ENCODE measurements around the gene ZNF469. TPM values are rescaled to one million over a fixed set of nuclear protein-coding genes. Genes with fewer than 3 reads are reported as not detected.
A peak's percentile ranks its signal among the peaks of the same experiment; 100 is the strongest.

Gene ZNF469
- total and polyA plus RNA-seq, 9 of the 15 experiments (the other 6 are each of a cell fraction or from before 2014, with no cell fraction given) = 0.01 to 0.04 TPM; not detected in 7

- no peak overlapping the region for H3K27ac ChIP-seq (ENCODE audit: extremely low read depth, low read depth, low read length)
- H3K4me1 ChIP-seq (replicated peaks in 1 of 2; ENCODE audit: control insufficient read depth in 2 of 2, insufficient read depth in 2 of 2, low read length in 2 of 2) = peaks cover 3 to 72% of the 10 kb centered on the region in 2 experiments; a peak in 3 of 5 replicates
- H3K79me2 ChIP-seq (ENCODE audit: control insufficient read depth, insufficient read depth, low read length) = no peaks in the 10 kb centered on the region
- peaks cover 8% of the 10 kb centered on the region for H4K20me1 ChIP-seq (replicated peaks; ENCODE audit: control insufficient read depth, insufficient read depth, low read length)
- no peaks in the 10 kb centered on the region for H3K9me3 ChIP-seq (replicated peaks; ENCODE audit: control insufficient read depth, insufficient read depth, low read depth, low read length)
- in situ Hi-C loops (cut with MboI) = no loop called here
- no peak for ATAC-seq
- H3K36me3 ChIP-seq (ENCODE audit: control insufficient read depth, insufficient read depth, low read length) = no peaks in the 10 kb centered on the region
- FAIRE-seq = no peak
- 0 out of 4 replicates have a peak overlapping the region, but pooled peaks of 1 of the 2 experiments have one; percentile 33 for H3K9ac ChIP-seq (ENCODE audit: insufficient read depth in 1 of 2, low read depth in 2 of 2, low read length in 2 of 2)
- POLR2A ChIA-PET = no interaction called here
- H2AFZ ChIP-seq (ENCODE audit: low read depth, low read length) = no peak overlapping the region
- H3K9me1 ChIP-seq (ENCODE audit: control insufficient read depth, insufficient read depth, low read length) = no peaks in the 10 kb centered on the region
- intact Hi-C loops (cut with micrococcal nuclease) = no loop called here
- CTCF ChIA-PET (ENCODE audit: low intra/inter-chr PET ratio) = no interaction called here
- no peak overlapping the region for H3K4me2 ChIP-seq (ENCODE audit: insufficient read depth, low read length)
- BruUV-seq (replicated peaks) = no TSS peak
- DNase-seq (ENCODE audit: extremely low read depth in 1 of 4, low spot score in 3 of 4) = no peak
- peaks cover 0 to 36% of the 10 kb centered on the region in 2 experiments; a peak in 2 of 5 replicates for H3K27me3 ChIP-seq (ENCODE audit: control insufficient read depth in 2 of 2, insufficient read depth in 2 of 2, low read length in 2 of 2)
- H3K4me3 ChIP-seq = no peak overlapping the region
- WGBS (ENCODE audit: insufficient coverage, low coverage, missing lambda C conversion rate) = 17% methylated on average over 12 of the region's 18 CpGs
- peak in 1 of 2 experiments; percentile 71; a peak in 2 of 4 replicates for TF ChIP-seq TRIM24 (IDR thresholded peaks at IDR 0.05)
- no peak for TF ChIP-seq BRF2 (IDR thresholded peaks at IDR 0.05; ENCODE audit: borderline replicate concordance, insufficient read depth, insufficient read length)
- no peak for TF ChIP-seq CHCHD3 (CRISPR knock-in tag; IDR thresholded peaks at IDR 0.05)
- TF ChIP-seq NR3C1 (CRISPR knock-in tag; IDR thresholded peaks at IDR 0.05) = no peak
- TF ChIP-seq SMAD4 (CRISPR knock-in tag; conservative IDR thresholded peaks at IDR 0.05) = 0 out of 2 replicates have a peak, but pooled peaks have one; percentile 28
- no peak for TF ChIP-seq XRCC3 (IDR thresholded peaks at IDR 0.05)
- peak; percentile 99 for TF ChIP-seq PTBP1 (IDR thresholded peaks at IDR 0.05; ENCODE audit: low read depth, low read length)
- no peak for TF ChIP-seq GABPB1 (CRISPR knock-in tag; IDR thresholded peaks at IDR 0.05)
- peak; percentile 100 for TF ChIP-seq ZFP36 (IDR thresholded peaks at IDR 0.05; ENCODE audit: low read depth, low read length, partially characterized antibody)
- peak; percentile 100 for TF ChIP-seq BRD9 (IDR thresholded peaks at IDR 0.05; ENCODE audit: low read depth, partially characterized antibody)
- peak; percentile 93 for TF ChIP-seq RBM25 (IDR thresholded peaks at IDR 0.05; ENCODE audit: low read depth, low read length, severe bottlenecking)
- no peak for TF ChIP-seq DNMT1 (IDR thresholded peaks at IDR 0.05)
- TF ChIP-seq NFE2 (IDR thresholded peaks at IDR 0.05; ENCODE audit: low read depth) = peak; percentile 32; the same call in 1 of the 2 replicates
- TF ChIP-seq MTA1 (IDR thresholded peaks at IDR 0.05; ENCODE audit: borderline replicate concordance) = peak; percentile 68; the same call in 1 of the 2 replicates
- TF ChIP-seq PRPF4 (IDR thresholded peaks at IDR 0.05; ENCODE audit: insufficient read depth, low read depth, low read length, poor library complexity, severe bottlenecking) = no peak
- no peak for TF ChIP-seq ZBED1 (IDR thresholded peaks at IDR 0.05)
- no peak for TF ChIP-seq NR2C1 (IDR thresholded peaks at IDR 0.05)
- no peak for TF ChIP-seq NR2C1 (tag; IDR thresholded peaks at IDR 0.05)
- no peak for TF ChIP-seq ZNF280B (CRISPR knock-in tag; IDR thresholded peaks at IDR 0.05)
- TF ChIP-seq SMARCA4 (IDR thresholded peaks at IDR 0.05) = no peak
- TF ChIP-seq ESRRA (IDR thresholded peaks at IDR 0.05; ENCODE audit: borderline replicate concordance, low read depth) = peak; percentile 92
- TF ChIP-seq PCBP2 (IDR thresholded peaks at IDR 0.05; ENCODE audit: low read depth, low read length, poor library complexity, severe bottlenecking) = no peak
- TF ChIP-seq RCOR1 (IDR thresholded peaks at IDR 0.05; ENCODE audit: borderline replicate concordance in 1 of 2, low read depth in 2 of 2, low read length in 2 of 2) = peak in 1 of 2 experiments; percentile 90; a peak in 2 of 4 replicates
- peak; percentile 97; the same call in 1 of the 2 replicates for TF ChIP-seq CBX1 (IDR thresholded peaks at IDR 0.05; ENCODE audit: low read depth)
Observed at GRCh38 chr16:88411951-88412576, 29.3 kb downstream of the ZNF469 start.

Measured in K562 (cell line).